ENCODE results near the gene LNPEP.

The LNPEP gene

DNA sequence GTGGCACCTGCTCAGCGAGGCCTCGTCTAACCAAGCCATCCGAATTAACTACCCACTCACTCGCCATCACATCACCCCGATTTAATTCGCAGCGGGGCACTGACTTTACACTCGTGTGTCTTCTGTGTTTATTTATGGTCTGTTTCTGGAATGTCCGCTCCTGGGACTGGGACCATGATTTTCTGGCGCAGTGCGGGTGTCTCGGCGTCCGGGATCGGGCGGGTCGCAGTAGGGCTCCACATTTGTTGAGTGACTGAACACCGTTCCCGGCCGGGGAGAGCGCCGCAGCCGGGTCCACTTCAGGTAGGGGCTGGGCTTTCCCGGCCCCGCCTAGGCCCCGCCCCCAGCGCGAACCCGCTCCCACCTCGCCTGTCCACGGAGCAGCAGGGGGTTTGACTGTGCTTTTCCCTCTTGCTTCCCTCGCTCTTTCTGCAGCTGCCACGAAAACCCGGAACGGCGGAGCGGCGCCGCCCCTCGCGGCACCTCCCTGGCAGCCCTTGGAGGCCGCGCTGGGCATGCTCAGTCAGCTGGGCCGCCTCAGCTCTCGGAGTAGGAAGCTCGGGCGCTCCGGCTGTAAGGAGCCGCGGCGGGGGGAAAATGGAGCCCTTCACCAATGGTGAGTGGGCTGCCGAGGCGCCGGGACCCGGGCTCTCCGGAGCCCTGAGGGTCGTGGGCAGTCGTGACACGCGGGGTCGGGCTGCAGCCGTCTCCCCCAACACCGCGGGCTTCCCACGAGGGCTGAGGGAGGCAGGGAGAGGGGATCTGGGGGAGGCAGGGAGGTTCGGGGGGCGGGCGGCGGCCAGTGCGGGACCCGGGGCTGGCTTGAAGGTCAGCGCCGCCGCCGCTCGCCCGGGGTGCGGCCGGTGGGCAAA is at the start of gene LNPEP:
Gene LNPEP, plus strand, starts transcription at position 522 of the 872 bp plus-strand sequence. Its CDS starts 76 bp downstream, at position 598.
- H3K4me3 ChIP-seq (ENCODE audit: low read length): peak within 1 kb of the TSS; percentile 78

GRCh38 chr5:96893342-96893741 is 42.5 kb upstream of the LNPEP start:
- no peak overlapping the region for H3K4me3 ChIP-seq (ENCODE audit: low read length)

More for the DNA sequence above, at the start of gene LNPEP:
- no peak for TF ChIP-seq ZNF274 (IDR thresholded peaks at IDR 0.05; ENCODE audit: low read depth, low read length)

GRCh38 chr5:96896276-96896675 is 39.6 kb upstream of the LNPEP start:
- H3K4me3 ChIP-seq (ENCODE audit: low read length): no peak overlapping the region; the same call in 1 of the 2 replicates
- TF ChIP-seq ZNF274 (IDR thresholded peaks at IDR 0.05; ENCODE audit: low read depth, low read length): no peak

More at GRCh38 chr5:96893342-96893741, 42.5 kb upstream of the LNPEP start:
- TF ChIP-seq ZNF274 (IDR thresholded peaks at IDR 0.05; ENCODE audit: low read depth, low read length): no peak

- no peak for TF ChIP-seq ZNF274 (IDR thresholded peaks at IDR 0.05; ENCODE audit: low read depth, low read length)
- H3K4me3 ChIP-seq (ENCODE audit: low read length): no peak overlapping the region; the same call in 1 of the 2 replicates
These were observed 39.1 kb upstream of the LNPEP start for GRCh38 chr5:96896806-96897205.

DNA sequence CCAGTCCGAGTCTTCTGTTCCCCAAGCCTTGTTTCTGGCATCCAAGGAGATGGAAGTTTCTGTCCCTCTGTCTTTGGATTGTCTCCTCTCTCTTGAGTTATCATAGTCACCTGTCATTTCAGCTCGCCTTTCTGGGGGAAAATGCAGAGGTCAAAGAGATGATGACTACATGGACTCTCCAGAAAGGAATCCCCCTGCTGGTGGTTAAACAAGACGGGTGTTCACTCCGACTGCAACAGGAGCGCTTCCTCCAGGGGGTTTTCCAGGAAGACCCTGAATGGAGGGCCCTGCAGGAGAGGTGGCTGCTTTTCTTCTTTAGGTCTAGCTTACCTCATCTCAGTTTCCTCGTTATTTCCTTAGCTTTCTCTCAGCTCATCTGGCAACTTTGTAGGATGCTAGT is 34.5 kb upstream of the LNPEP start:
- TF ChIP-seq ZNF274 (IDR thresholded peaks at IDR 0.05; ENCODE audit: low read depth, low read length): no peak
- H3K4me3 ChIP-seq (ENCODE audit: low read length): no peak overlapping the region

DNA sequence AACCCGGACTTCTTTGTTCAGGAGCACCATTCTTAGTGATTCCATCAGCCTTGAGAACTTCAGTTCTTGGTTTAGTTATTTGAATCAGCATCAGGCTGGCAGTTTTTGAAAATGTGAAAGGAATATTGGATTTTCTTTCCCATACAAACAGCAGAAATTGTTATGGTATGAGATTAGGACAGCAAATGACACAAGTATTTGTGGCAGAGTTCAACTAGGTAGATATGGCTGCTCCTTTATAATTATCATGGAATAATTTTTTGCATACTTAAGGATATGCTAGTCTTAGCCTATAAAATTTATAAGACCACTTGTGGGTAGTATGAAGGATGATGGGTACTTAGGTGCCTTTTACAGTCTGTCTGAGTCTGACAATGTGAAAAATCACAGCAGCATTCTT is 34.0 kb upstream of the LNPEP start:
- no peak for TF ChIP-seq ZNF274 (IDR thresholded peaks at IDR 0.05; ENCODE audit: low read depth, low read length)
- H3K4me3 ChIP-seq (ENCODE audit: low read length): no peak overlapping the region

DNA sequence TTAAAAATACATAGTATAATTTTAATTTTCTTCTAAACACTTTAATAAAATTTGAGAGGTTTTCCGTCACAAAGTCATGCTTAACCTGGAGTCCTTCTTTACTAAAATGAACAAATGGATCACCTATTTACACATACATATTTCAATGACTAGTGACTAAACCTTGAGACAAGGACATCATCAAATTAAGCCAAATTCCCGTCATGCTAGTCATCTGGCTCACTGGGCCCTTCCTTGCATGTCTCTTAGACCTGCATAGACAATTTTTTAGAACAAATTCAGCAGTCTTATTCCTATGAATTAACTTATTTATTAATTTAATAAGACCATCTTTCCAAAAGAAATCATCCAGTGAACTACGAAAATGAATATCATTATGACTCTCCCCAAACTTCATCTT is 33.0 kb upstream of the LNPEP start:
- no peak overlapping the region for H3K4me3 ChIP-seq (ENCODE audit: low read length)
- TF ChIP-seq ZNF274 (IDR thresholded peaks at IDR 0.05; ENCODE audit: low read depth, low read length): no peak

DNA sequence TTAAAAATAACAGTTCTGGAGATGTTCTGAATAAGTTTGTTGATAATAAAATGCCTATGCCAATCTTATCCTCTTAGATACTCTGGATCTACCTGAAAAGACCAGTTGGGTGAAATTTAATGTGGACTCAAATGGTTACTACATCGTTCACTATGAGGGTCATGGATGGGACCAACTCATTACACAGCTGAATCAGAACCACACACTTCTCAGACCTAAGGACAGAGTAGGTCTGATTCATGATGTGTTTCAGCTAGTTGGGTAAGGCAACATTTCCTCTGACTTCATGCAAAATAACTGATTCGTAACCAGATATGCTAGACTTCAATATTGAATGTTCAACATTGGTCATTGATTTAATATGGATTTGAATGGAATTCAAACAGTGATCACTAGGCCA is 32.6 kb upstream of the LNPEP start:
- H3K4me3 ChIP-seq (ENCODE audit: low read length): no peak overlapping the region
- no peak for TF ChIP-seq ZNF274 (IDR thresholded peaks at IDR 0.05; ENCODE audit: low read depth, low read length)

DNA sequence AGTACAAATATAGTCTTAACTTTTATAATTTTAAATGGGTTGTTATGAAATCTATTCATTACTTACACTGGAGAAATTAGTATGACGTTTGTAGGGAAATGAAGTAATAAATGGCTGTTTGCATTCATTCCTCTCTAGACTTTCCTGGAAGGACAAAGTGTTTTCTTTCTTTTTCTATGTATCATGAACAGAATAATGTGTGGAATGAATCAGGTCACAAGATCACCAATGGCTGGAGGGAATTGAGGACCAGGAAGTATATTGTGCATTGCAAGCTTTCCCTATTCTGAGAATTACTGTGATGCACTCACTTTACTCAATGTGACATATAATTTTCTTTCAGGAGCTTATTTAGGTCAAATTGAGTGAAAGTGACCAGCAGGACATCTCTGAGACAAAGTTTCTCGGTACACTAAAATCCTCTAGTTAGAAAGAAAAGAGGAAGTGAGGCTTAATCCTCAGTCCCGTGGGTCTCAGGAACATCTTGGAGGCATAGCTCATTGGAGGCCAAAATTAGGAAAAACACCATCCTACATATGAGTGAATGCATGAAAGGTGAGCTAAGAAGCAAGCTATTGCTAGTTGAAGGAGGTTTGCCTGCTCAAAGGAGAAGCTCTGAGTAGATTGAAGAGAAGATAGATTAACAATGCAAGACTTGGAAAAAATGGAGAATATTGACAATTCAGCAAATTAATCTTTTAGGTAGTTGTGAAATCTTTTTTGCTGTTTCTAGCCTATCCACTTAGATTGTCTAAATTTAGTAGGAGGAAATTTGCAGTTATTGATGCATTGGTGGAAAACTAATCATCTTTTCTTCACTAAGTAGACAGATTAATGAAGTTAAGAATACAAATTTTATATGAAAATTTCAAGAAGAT is 31.6 kb upstream of the LNPEP start:
- no peak overlapping the region for H3K4me3 ChIP-seq (ENCODE audit: low read length)
- TF ChIP-seq ZNF274 (IDR thresholded peaks at IDR 0.05; ENCODE audit: low read depth, low read length): no peak

DNA sequence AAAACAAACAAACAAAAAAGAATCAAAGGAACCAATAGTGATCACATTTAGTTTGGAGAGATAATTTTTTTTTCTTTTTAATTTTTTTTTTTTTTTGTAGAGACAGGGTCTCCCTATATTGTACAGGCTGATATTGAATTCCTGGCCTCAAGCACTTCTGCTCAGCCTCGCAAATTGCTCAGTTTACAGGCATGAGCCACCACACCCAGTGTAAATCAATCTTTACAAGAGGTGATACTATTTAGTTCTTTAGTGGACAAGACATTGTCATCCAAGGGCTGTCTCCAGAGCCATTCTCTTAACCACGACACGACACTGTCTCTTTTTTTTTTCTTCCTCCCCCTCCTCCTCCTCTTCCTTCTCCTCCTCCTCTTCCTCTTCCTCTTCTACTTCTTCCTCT is 30.0 kb upstream of the LNPEP start:
- no peak overlapping the region for H3K4me3 ChIP-seq (ENCODE audit: low read length)
- no peak for TF ChIP-seq ZNF274 (IDR thresholded peaks at IDR 0.05; ENCODE audit: low read depth, low read length)

GRCh38 chr5:96909003-96909402 is 26.9 kb upstream of the LNPEP start:
- no peak for TF ChIP-seq ZNF274 (IDR thresholded peaks at IDR 0.05; ENCODE audit: low read depth, low read length)
- no peak overlapping the region for H3K4me3 ChIP-seq (ENCODE audit: low read length)

- H3K4me3 ChIP-seq (ENCODE audit: low read length): no peak overlapping the region
- no peak for TF ChIP-seq ZNF274 (IDR thresholded peaks at IDR 0.05; ENCODE audit: low read depth, low read length)
These were observed 26.4 kb upstream of the LNPEP start for GRCh38 chr5:96909435-96909834.

- no peak overlapping the region for H3K4me3 ChIP-seq (ENCODE audit: low read length)
- no peak for TF ChIP-seq ZNF274 (IDR thresholded peaks at IDR 0.05; ENCODE audit: low read depth, low read length)
These were observed 24.7 kb upstream of the LNPEP start for GRCh38 chr5:96911139-96911538.

DNA sequence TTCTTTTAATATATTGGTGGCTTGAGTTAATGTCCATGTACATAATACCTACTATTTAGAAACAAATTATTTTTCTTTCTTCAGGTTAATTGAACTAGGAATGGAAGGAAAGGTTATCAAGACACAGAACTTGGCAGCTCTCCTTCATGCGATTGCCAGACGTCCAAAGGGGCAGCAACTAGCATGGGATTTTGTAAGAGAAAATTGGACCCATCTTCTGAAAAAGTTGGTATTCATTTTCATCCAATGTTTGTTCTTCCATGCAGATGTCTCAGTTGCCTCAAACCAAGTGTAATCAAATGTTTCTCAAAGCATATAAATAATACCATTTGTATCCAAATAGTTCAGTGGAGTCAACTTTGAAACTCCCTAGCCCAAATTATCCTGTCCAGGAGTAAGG is 22.6 kb upstream of the LNPEP start:
- H3K4me3 ChIP-seq (ENCODE audit: low read length): no peak overlapping the region
- no peak for TF ChIP-seq ZNF274 (IDR thresholded peaks at IDR 0.05; ENCODE audit: low read depth, low read length)
